Measurements from ENCODE around the gene MAP3K7CL.

Gene MAP3K7CL

GRCh38 chr21:29148530-29148929, 18.1 kb downstream of the MAP3K7CL start:
- no peak for TF ChIP-seq CTCF (IDR thresholded peaks at IDR 0.05; ENCODE audit: low read depth, low read length, missing control alignments)
- H3K4me3 ChIP-seq (ENCODE audit: low read depth, low read length): no peak overlapping the region
- H3K27ac ChIP-seq: no peak overlapping the region
- no peaks in the 10 kb centered on the region for H3K27me3 ChIP-seq (replicated peaks)
- no peaks in the 10 kb centered on the region for H3K36me3 ChIP-seq (replicated peaks)
- DNase-seq: no peak
- in situ Hi-C loops (cut with HindIII; ENCODE audit: low pct_ligation_motif_present, low sequenced_read_pairs): no loop called here

GRCh38 chr21:29149808-29150425, 19.5 kb downstream of the MAP3K7CL start:
- in situ Hi-C loops (cut with HindIII; ENCODE audit: low pct_ligation_motif_present, low sequenced_read_pairs): no loop called here

GRCh38 chr21:29151931-29152330, 21.5 kb downstream of the MAP3K7CL start:
- Histone ChIP-seq H3K27ac (no peak overlapping the region), H3K27me3 (replicated peaks) (no peaks in the 10 kb centered on the region), H3K4me3 (ENCODE audit: low read depth, low read length) (no peak overlapping the region), H3K36me3 (replicated peaks) (no peaks in the 10 kb centered on the region)
- DNase-seq: no peak
- TF ChIP-seq CTCF (IDR thresholded peaks at IDR 0.05; ENCODE audit: low read depth, low read length, missing control alignments): no peak
- in situ Hi-C loops (cut with HindIII; ENCODE audit: low pct_ligation_motif_present, low sequenced_read_pairs): no loop called here

More at GRCh38 chr21:29149808-29150425, 19.5 kb downstream of the MAP3K7CL start:
- H3K36me3 ChIP-seq (replicated peaks): no peaks in the 10 kb centered on the region
- H3K27ac ChIP-seq: no peak overlapping the region
- peak; percentile 53 for DNase-seq
- H3K4me3 ChIP-seq (ENCODE audit: low read depth, low read length): no peak overlapping the region
- TF ChIP-seq CTCF (IDR thresholded peaks at IDR 0.05; ENCODE audit: low read depth, low read length, missing control alignments): no peak
- no peaks in the 10 kb centered on the region for H3K27me3 ChIP-seq (replicated peaks)

GRCh38 chr21:29152916-29153315, 22.5 kb downstream of the MAP3K7CL start:
- Histone ChIP-seq H3K27me3 (replicated peaks) (no peaks in the 10 kb centered on the region), H3K4me3 (ENCODE audit: low read depth, low read length) (no peak overlapping the region), H3K27ac (no peak overlapping the region), H3K36me3 (replicated peaks) (no peaks in the 10 kb centered on the region)
- DNase-seq: no peak
- no peak for TF ChIP-seq CTCF (IDR thresholded peaks at IDR 0.05; ENCODE audit: low read depth, low read length, missing control alignments)
- in situ Hi-C loops (cut with HindIII; ENCODE audit: low pct_ligation_motif_present, low sequenced_read_pairs): no loop called here

DNA sequence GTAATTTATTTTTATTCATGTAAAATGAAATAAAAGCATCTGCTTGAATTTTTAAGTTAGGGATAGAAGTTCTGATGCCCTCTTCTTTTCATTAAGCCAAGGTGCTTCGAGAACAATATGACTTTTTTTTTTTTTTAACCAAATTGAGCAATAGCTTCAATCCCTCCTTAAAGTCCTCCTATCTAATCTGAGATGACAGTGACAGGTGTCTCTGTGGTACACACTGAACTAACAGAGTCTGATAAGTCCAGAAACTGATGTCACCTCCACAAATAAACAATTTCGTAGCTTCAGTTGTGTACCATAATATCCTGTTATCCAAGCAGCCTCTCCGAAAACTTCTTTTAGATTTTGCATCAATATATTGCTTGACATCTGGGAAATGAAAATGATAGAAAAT, 23.8 kb downstream of the MAP3K7CL start:
- Histone ChIP-seq H3K4me3 (ENCODE audit: low read depth, low read length) (no peak overlapping the region), H3K27me3 (replicated peaks) (no peaks in the 10 kb centered on the region), H3K36me3 (replicated peaks) (no peaks in the 10 kb centered on the region), H3K27ac (no peak overlapping the region)
- in situ Hi-C loops (cut with HindIII; ENCODE audit: low pct_ligation_motif_present, low sequenced_read_pairs): no loop called here
- no peak for TF ChIP-seq CTCF (IDR thresholded peaks at IDR 0.05; ENCODE audit: low read depth, low read length, missing control alignments)
- no peak for DNase-seq

Data from brain microvascular endothelial cell (primary cell).